MM.1S (cell line): ENCODE data around the gene DNAJC8.

Source experiments
- DNase-seq: peaks from one replicate; pipeline ENCODE4 v3.0.0-alpha.2; 2015
- H2AFZ ChIP-seq: fragments of 300-600 bp; sonication (generic); 2 replicates; pipeline ENCODE4 v1.6.0; 2016; ENCODE audit warnings: antibody characterized with exemption, low read length
- H3F3A ChIP-seq: fragments of 300-600 bp; sonication (generic); 2 replicates; pipeline ENCODE4 v1.6.1; 2016; ENCODE audit warnings: mild to moderate bottlenecking, antibody characterized with exemption, low read length, moderate library complexity, mixed read lengths; ENCODE audit not compliant: insufficient read depth
- H3K27ac ChIP-seq: fragments of 300-600 bp; sonication (generic); 2 replicates; pipeline ENCODE4 v1.5.1; 2016; ENCODE audit warnings: mild to moderate bottlenecking, low read length
- H3K27me3 ChIP-seq: fragments of 300-600 bp; sonication (generic); replicated peaks from 2 replicates; pipeline ENCODE4 v1.6.0; 2016; ENCODE audit warnings: low read length; ENCODE audit not compliant: insufficient read depth
- H3K36me3 ChIP-seq: fragments of 300-600 bp; sonication (generic); replicated peaks from 2 replicates; pipeline ENCODE4 v1.6.1; 2016; ENCODE audit warnings: mild to moderate bottlenecking, low read length, mixed read lengths; ENCODE audit not compliant: insufficient read depth
- H3K4me1 ChIP-seq: fragments of 300-600 bp; sonication (generic); 2 replicates; pipeline ENCODE4 v1.6.1; 2016; ENCODE audit warnings: low read length, mixed read lengths
- H3K4me2 ChIP-seq: fragments of 300-600 bp; sonication (generic); 2 replicates; pipeline ENCODE4 v1.6.0; 2016; ENCODE audit warnings: low read depth, low read length
- H3K4me3 ChIP-seq: fragments of 300-600 bp; sonication (generic); 2 replicates; pipeline ENCODE4 v1.5.1; 2016; ENCODE audit warnings: low read length, mixed read lengths
- H3K79me2 ChIP-seq: fragments of 300-600 bp; sonication (generic); 2 replicates; pipeline ENCODE4 v1.6.1; 2016; ENCODE audit warnings: mixed run types, low read length, mixed read lengths
- H3K9ac ChIP-seq: fragments of 300-600 bp; sonication (generic); 2 replicates; pipeline ENCODE4 v1.6.1; 2016; ENCODE audit warnings: low read length, mixed read lengths
- H3K9me2 ChIP-seq: fragments of 300-600 bp; sonication (generic); replicated peaks from 2 replicates; pipeline ENCODE4 v1.6.1; 2016; ENCODE audit warnings: mild to moderate bottlenecking, low read length, mixed read lengths; ENCODE audit not compliant: insufficient read depth
- H3K9me3 ChIP-seq: fragments of 300-600 bp; sonication (generic); replicated peaks from 2 replicates; pipeline ENCODE4 v1.6.1; 2016; ENCODE audit warnings: mild to moderate bottlenecking, low read length, mixed read lengths; ENCODE audit not compliant: insufficient read depth
- H4K20me1 ChIP-seq: fragments of 300-600 bp; sonication (generic); 2 replicates; pipeline ENCODE4 v1.6.1; 2016; ENCODE audit warnings: mild to moderate bottlenecking, low read length, moderate library complexity, mixed read lengths; ENCODE audit not compliant: insufficient read depth
- EZH2 ChIP-seq: fragments of 300-600 bp; sonication (generic); optimal IDR thresholded peaks from 2 replicates; pipeline ENCODE3; 2017; ENCODE audit warnings: low read depth, mild to moderate bottlenecking, antibody characterized with exemption, low read length, mixed read lengths
- EZH2phosphoT487 ChIP-seq: fragments of 300-600 bp; sonication (generic); IDR thresholded peaks from 2 replicates; pipeline ENCODE4 v1.6.1; 2018; ENCODE audit warnings: antibody characterized with exemption, low read length
- TF ChIP-seq, protein P1 (sequence below): fragments of 300-600 bp; sonication (generic); IDR thresholded peaks from 2 replicates; pipeline ENCODE4 v1.5.1; 2016; ENCODE audit warnings: antibody characterized with exemption, low read length, mixed read lengths

The DNAJC8 gene

DNA sequence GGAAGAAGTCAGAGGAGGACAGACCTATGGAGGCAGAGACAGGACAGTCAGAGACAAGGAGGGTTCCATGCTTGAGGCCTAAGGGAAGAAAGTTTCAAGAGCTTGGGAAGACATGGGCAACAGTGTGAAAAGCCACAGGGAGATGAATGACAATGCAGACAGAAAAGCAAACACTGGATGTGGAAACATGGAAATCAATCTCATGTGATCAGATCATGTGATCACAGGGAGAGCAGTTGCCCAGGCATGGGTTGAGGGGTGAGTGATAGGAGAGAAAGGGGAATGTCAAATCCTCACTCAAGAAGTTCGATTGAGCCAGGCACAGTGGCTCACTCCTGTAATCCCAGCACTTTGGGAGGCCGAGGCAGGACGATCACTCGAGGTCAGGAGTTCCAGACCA lies 73.6 kb downstream of the DNAJC8 start:
- no peaks in the 10 kb centered on the region for H3K79me2 ChIP-seq

DNA sequence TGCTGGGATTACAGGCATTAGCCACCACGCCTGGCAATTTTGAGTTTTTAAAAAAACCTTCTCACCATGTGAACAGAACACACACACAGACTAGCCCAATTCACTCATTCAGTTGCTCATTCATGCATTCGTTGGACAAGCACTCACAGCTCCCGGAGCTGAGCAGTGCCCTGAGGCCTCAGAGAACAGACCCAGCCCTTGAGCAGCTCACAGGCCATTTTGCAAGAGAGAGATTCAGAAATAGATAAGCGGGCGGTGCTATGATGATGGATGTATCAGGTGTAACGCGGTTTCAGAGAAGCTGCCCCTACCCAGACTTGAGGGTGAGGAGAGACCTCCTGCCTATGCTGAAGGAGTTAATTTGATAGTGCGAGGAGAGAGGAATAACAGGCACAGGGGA lies 74.9 kb downstream of the DNAJC8 start:
- Histone ChIP-seq H3K4me1 (0 out of 2 replicates have a peak, but pooled peaks cover 3% of the 10 kb centered on the region), H3K9ac (no peak overlapping the region), H3K27ac (no peak overlapping the region), H3K36me3 (no peaks in the 10 kb centered on the region), H3K9me2 (no peaks in the 10 kb centered on the region), H3K79me2 (no peaks in the 10 kb centered on the region), H4K20me1 (no peaks in the 10 kb centered on the region), H3K4me2 (no peak overlapping the region), H2AFZ (no peak overlapping the region), H3F3A (no peaks in the 10 kb centered on the region), H3K4me3 (no peak overlapping the region), H3K9me3 (no peaks in the 10 kb centered on the region), H3K27me3 (no peaks in the 10 kb centered on the region)
- TF ChIP-seq EZH2 (no peak), EZH2phosphoT487 (no peak)
- TF ChIP-seq, protein P1, sequence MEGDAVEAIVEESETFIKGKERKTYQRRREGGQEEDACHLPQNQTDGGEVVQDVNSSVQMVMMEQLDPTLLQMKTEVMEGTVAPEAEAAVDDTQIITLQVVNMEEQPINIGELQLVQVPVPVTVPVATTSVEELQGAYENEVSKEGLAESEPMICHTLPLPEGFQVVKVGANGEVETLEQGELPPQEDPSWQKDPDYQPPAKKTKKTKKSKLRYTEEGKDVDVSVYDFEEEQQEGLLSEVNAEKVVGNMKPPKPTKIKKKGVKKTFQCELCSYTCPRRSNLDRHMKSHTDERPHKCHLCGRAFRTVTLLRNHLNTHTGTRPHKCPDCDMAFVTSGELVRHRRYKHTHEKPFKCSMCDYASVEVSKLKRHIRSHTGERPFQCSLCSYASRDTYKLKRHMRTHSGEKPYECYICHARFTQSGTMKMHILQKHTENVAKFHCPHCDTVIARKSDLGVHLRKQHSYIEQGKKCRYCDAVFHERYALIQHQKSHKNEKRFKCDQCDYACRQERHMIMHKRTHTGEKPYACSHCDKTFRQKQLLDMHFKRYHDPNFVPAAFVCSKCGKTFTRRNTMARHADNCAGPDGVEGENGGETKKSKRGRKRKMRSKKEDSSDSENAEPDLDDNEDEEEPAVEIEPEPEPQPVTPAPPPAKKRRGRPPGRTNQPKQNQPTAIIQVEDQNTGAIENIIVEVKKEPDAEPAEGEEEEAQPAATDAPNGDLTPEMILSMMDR: no peak
- no peak for DNase-seq

More for the DNA sequence above, 73.6 kb downstream of the DNAJC8 start:
- Histone ChIP-seq H3K9ac (no peak overlapping the region), H3K36me3 (no peaks in the 10 kb centered on the region), H2AFZ (no peak overlapping the region), H3K9me2 (no peaks in the 10 kb centered on the region), H3K4me3 (no peak overlapping the region), H3K27me3 (no peaks in the 10 kb centered on the region), H3K4me2 (no peak overlapping the region), H4K20me1 (no peaks in the 10 kb centered on the region), H3K9me3 (no peaks in the 10 kb centered on the region), H3K27ac (no peak overlapping the region), H3K4me1 (0 out of 2 replicates have a peak, but pooled peaks cover 3% of the 10 kb centered on the region), H3F3A (no peaks in the 10 kb centered on the region)
- no peak for DNase-seq
- no peak for TF ChIP-seq EZH2phosphoT487
- TF ChIP-seq, protein P1: no peak

DNA sequence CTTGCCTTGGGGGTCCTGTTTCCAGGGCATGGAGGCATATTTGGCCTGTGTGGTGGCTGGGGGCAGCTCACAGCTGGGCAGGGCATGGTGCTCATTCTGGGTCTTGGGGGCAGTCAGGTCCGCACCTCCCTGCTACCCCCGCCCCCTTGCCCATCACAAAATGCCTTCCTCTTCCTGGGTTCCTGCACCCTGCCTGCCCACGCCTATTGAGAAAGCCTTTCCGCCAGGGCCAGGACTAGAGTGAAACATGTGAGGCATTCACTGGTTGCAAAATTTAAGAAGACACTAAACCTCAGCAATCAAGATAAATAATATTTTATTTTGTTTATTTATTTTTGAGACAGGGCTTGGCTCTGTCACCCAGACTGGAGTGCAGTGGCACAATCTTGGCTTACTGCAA lies 76.0 kb downstream of the DNAJC8 start:
- Histone ChIP-seq H3K4me1 (0 out of 2 replicates have a peak, but pooled peaks cover 3% of the 10 kb centered on the region), H3K27ac (no peak overlapping the region), H3K4me2 (no peak overlapping the region), H4K20me1 (no peaks in the 10 kb centered on the region), H3K9me2 (no peaks in the 10 kb centered on the region), H3K9me3 (no peaks in the 10 kb centered on the region), H2AFZ (no peak overlapping the region), H3F3A (no peaks in the 10 kb centered on the region), H3K79me2 (no peaks in the 10 kb centered on the region), H3K27me3 (no peaks in the 10 kb centered on the region), H3K4me3 (no peak overlapping the region), H3K36me3 (no peaks in the 10 kb centered on the region), H3K9ac (no peak overlapping the region)
- TF ChIP-seq EZH2 (no peak), EZH2phosphoT487 (no peak)
- TF ChIP-seq, protein P1: no peak
- no peak for DNase-seq
